HG03064 (cell line): ENCODE results near the gene TGFBR2.
"Not testable (repeated sequence)": the region's sequence is repeated elsewhere in the genome, so short reads cannot be mapped to it uniquely, and the experiment has no call there.

ENCODE experiments used
- ATAC-seq: cut with Tn5 transposase; IDR thresholded peaks from one replicate; pipeline ENCODE4 v1.9.1; 2021; ENCODE audit warnings: low read depth; ENCODE audit not compliant: unreplicated experiment

The TGFBR2 gene

GRCh38 chr3:30654269-30654668 lies 47.9 kb downstream of the TGFBR2 start:
- ATAC-seq, result no peak

- ATAC-seq, result no peak
These were observed 48.9 kb downstream of the TGFBR2 start for GRCh38 chr3:30655187-30655812.

- no peak for ATAC-seq
These were observed 50.3 kb downstream of the TGFBR2 start for GRCh38 chr3:30656624-30657141.

GRCh38 chr3:30657914-30658313 lies 51.5 kb downstream of the TGFBR2 start:
- peak; percentile 42 for ATAC-seq

GRCh38 chr3:30658328-30659052 lies 52.1 kb downstream of the TGFBR2 start:
- ATAC-seq, result peak; percentile 93

- no peak for ATAC-seq
These were observed 53.1 kb downstream of the TGFBR2 start for GRCh38 chr3:30659270-30660130.

GRCh38 chr3:30660136-30660535 lies 53.7 kb downstream of the TGFBR2 start:
- no peak for ATAC-seq

GRCh38 chr3:30660656-30661055 lies 54.3 kb downstream of the TGFBR2 start:
- no peak for ATAC-seq

- no peak for ATAC-seq
These were observed 54.9 kb downstream of the TGFBR2 start for GRCh38 chr3:30661098-30661873.

GRCh38 chr3:30662836-30663235 lies 56.4 kb downstream of the TGFBR2 start:
- no peak for ATAC-seq

GRCh38 chr3:30663533-30664241 lies 57.3 kb downstream of the TGFBR2 start:
- ATAC-seq, result no peak

- no peak for ATAC-seq
These were observed 58.1 kb downstream of the TGFBR2 start for GRCh38 chr3:30664459-30664858.

GRCh38 chr3:30664884-30665283 lies 58.5 kb downstream of the TGFBR2 start:
- no peak for ATAC-seq

GRCh38 chr3:30665539-30665938 lies 59.1 kb downstream of the TGFBR2 start:
- ATAC-seq, result no peak

- no peak for ATAC-seq
These were observed 60.3 kb downstream of the TGFBR2 start for GRCh38 chr3:30666572-30667279.

GRCh38 chr3:30667280-30667651 lies 60.9 kb downstream of the TGFBR2 start:
- no peak for ATAC-seq

- ATAC-seq, result no peak
These were observed 61.7 kb downstream of the TGFBR2 start for GRCh38 chr3:30668051-30668609.

- ATAC-seq, result not testable (repeated sequence)
These were observed 63.0 kb downstream of the TGFBR2 start for GRCh38 chr3:30669360-30669934.

GRCh38 chr3:30670292-30670691 lies 63.9 kb downstream of the TGFBR2 start:
- no peak for ATAC-seq
